Psoas muscle (tissue), 8 donors: ENCODE measurements around the gene RABEP1. TPM values are rescaled to one million over a fixed set of nuclear protein-coding genes. Genes with fewer than 3 reads are reported as not detected.

Experiments
- ATAC-seq, 4 donors: fragments of 200-7000 bp; cut with Tn5 transposase; one replicate each; pipeline ENCODE4 v1.9.1; 2020; ENCODE audit warnings: moderate library complexity in 3 of 4, mild to moderate bottlenecking in 2 of 4
- DNase-seq, 2 donors: peaks; one replicate each; pipeline ENCODE4 v3.0.0-alpha.2; 2020
- H3K27ac ChIP-seq: fragments of 200-600 bp; one replicate; pipeline ENCODE4 v1.8.0; 2022
- H3K27me3 ChIP-seq, 3 donors: fragments of 200-600 bp in 1 of 3; one replicate each; pipeline versions ENCODE4 v1.6.1 to v1.8.0; 2013 to 2022; ENCODE audit warnings: low read length in 2 of 3, mild to moderate bottlenecking in 2 of 3, moderate library complexity in 1 of 3; ENCODE audit not compliant: insufficient read depth in 3 of 3
- H3K36me3 ChIP-seq, 2 donors: fragments of 200-600 bp in 1 of 2; one replicate each; pipeline versions ENCODE4 v1.6.1 to v1.8.0; 2013 to 2022; ENCODE audit warnings: low read depth in 1 of 2, mild to moderate bottlenecking in 1 of 2, moderate library complexity in 1 of 2; ENCODE audit not compliant: insufficient read depth in 1 of 2
- H3K4me1 ChIP-seq: fragments of 200-600 bp; one replicate; pipeline ENCODE4 v1.8.0; 2022
- H3K4me3 ChIP-seq: fragments of 200-600 bp; one replicate; pipeline ENCODE4 v1.8.0; 2022; ENCODE audit warnings: mild to moderate bottlenecking
- H3K9me3 ChIP-seq: fragments of 200-600 bp; one replicate; pipeline ENCODE4 v1.8.0; 2022
- WGBS, 3 donors: extraction: QIAGEN DNeasy Blood & Tissue Kit; methylation state at CpG; one replicate each; pipeline versions ENCODE4 v1.1.6 to v1.1.7; 2013; 5-methylcytosine and 5-hydroxymethylcytosine counted together
- intact Hi-C, 2 donors: fragments of 100-400 bp; cut with DNase I; formaldehyde crosslinking; loops; one replicate each; pipeline versions ENCODE4 v1.11.0 to v1.14.2; 2022
- polyA plus RNA-seq, 3 donors: library from polyadenylated mRNA; stranded (reverse); fragments of 200-250 nt; gene quantifications; one replicate each; pipeline ENCODE4 v1.2.3, GENCODE V29; 2013
- total RNA-seq, 4 donors: library from RNA; stranded (reverse); fragmentation: NEBNext Ultra II Directional in 2 of 4; extraction: Animal tissue kit (Norgen Biotek cat#: 25700) in 2 of 4; gene quantifications; one replicate each; pipeline versions ENCODE4 v1.2.1 to v1.2.4, GENCODE V29; 2021 to 2023
- TF ChIP-seq, protein P1 (sequence below): fragments of 200-600 bp; IDR thresholded peaks from one replicate; pipeline ENCODE4 v1.8.0; 2022; ENCODE audit warnings: antibody characterized with exemption
- donor health status: healthy with polysubstance abuse.
- donor health status: DM: no; HTN: no; CAD: no; lungs with moderate emphysema.
- donor health status: Bipolar disorder and iron deficiency.
- donor health status: healthy.
- donor health status: DM: yes; HTN: yes; CAD: no.
- donor health status: DM: no; HTN: no; CAD: no.
- donor health status: DM: no; HTN: no; CAD: no.
- donor health status: DM: yes; HTN: yes; CAD: no.

The RABEP1 gene
- total and polyA plus RNA-seq, 7 donors = 33.4 to 106 (median 77.4) TPM

GRCh38 chr17:5391678-5392077 is 109.6 kb downstream of the RABEP1 start:
- ATAC-seq (peak in 3 of 4 donors; percentile 6 to 20 (median 8)), DNase-seq (no peak)
- Histone ChIP-seq H3K36me3 (peaks cover 28 to 100% of the 10 kb centered on the region in 2 donors), H3K9me3 (no peaks in the 10 kb centered on the region), H3K27ac (no peak overlapping the region), H3K4me3 (no peak overlapping the region), H3K4me1 (no peaks in the 10 kb centered on the region), H3K27me3 (no peaks in the 10 kb centered on the region)
- intact Hi-C loops = no loop called here
- 85 to 92% (median 89%) methylated on average over 5 of the region's 5 CpGs for WGBS, 3 donors
- TF ChIP-seq, protein P1, sequence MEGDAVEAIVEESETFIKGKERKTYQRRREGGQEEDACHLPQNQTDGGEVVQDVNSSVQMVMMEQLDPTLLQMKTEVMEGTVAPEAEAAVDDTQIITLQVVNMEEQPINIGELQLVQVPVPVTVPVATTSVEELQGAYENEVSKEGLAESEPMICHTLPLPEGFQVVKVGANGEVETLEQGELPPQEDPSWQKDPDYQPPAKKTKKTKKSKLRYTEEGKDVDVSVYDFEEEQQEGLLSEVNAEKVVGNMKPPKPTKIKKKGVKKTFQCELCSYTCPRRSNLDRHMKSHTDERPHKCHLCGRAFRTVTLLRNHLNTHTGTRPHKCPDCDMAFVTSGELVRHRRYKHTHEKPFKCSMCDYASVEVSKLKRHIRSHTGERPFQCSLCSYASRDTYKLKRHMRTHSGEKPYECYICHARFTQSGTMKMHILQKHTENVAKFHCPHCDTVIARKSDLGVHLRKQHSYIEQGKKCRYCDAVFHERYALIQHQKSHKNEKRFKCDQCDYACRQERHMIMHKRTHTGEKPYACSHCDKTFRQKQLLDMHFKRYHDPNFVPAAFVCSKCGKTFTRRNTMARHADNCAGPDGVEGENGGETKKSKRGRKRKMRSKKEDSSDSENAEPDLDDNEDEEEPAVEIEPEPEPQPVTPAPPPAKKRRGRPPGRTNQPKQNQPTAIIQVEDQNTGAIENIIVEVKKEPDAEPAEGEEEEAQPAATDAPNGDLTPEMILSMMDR = no peak

GRCh38 chr17:5396612-5397011 is 114.5 kb downstream of the RABEP1 start:
- Histone ChIP-seq H3K9me3 (no peaks in the 10 kb centered on the region), H3K27me3 (no peaks in the 10 kb centered on the region), H3K4me1 (no peaks in the 10 kb centered on the region), H3K4me3 (no peak overlapping the region), H3K36me3 (peaks cover 14 to 100% of the 10 kb centered on the region in 2 donors), H3K27ac (no peak overlapping the region)
- intact Hi-C loops = no loop called here
- DNase-seq (no peak), ATAC-seq (no peak)
- WGBS, 3 donors = 94 to 97% (median 95%) methylated on average over 2 of the region's 2 CpGs
- TF ChIP-seq, protein P1 = no peak

- peaks cover 7 to 100% of the 10 kb centered on the region in 2 donors for H3K36me3 ChIP-seq
- intact Hi-C loops = loop anchor here in 1 of 2 donors (10.0 kb wide), 1 partner anchor 45 kb away; no protein-coding TSS in a partner anchor
- 88 to 98% (median 91%) methylated on average over 6 of the region's 6 CpGs for WGBS, 3 donors
These were observed 117.7 kb downstream of the RABEP1 start for GRCh38 chr17:5399767-5400166.

GRCh38 chr17:5405400-5405799 is 123.3 kb downstream of the RABEP1 start:
- no peak for DNase-seq
- no peaks in the 10 kb centered on the region for H3K27me3 ChIP-seq
- WGBS, 3 donors = 84 to 92% (median 88%) methylated on average over 4 of the region's 4 CpGs
- no peak overlapping the region for H3K27ac ChIP-seq
- peaks cover 9% of the 10 kb centered on the region for H3K4me1 ChIP-seq
- TF ChIP-seq, protein P1 = no peak
- no peak for ATAC-seq
- no peaks in the 10 kb centered on the region for H3K9me3 ChIP-seq
- intact Hi-C loops = loop anchor here (1.0 to 10.0 kb wide), 3 partner anchors 21 to 51 kb away; no protein-coding TSS in a partner anchor
- peaks cover 23 to 100% of the 10 kb centered on the region in 2 donors for H3K36me3 ChIP-seq
- no peak overlapping the region for H3K4me3 ChIP-seq

More at GRCh38 chr17:5399767-5400166, 117.7 kb downstream of the RABEP1 start:
- H3K27ac ChIP-seq = no peak overlapping the region
- H3K27me3 ChIP-seq = no peaks in the 10 kb centered on the region
- H3K9me3 ChIP-seq = no peaks in the 10 kb centered on the region
- no peak overlapping the region for H3K4me3 ChIP-seq
- no peaks in the 10 kb centered on the region for H3K4me1 ChIP-seq
- ATAC-seq (no peak), DNase-seq (no peak)
- TF ChIP-seq, protein P1 = no peak

DNA sequence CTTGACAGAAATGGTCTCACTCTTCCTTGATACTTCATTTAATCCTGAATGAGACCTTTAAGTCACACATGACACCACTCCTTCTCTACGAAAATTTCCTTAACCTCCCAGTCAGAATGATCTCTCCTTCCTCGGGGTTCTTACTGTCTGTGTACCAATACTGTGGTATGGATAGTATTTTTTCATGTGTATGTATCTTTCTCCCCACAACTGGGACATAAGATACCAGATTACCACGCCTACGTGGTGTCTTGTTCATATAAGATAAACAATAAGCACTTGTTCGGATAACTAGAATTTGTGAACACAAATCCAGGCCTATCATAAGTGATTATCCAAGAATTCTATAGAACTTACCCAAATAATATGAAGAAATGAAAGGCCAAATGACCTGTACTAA is 126.1 kb downstream of the RABEP1 start:
- Histone ChIP-seq H3K9me3 (no peaks in the 10 kb centered on the region), H3K36me3 (peaks cover 27 to 99% of the 10 kb centered on the region in 2 donors), H3K4me3 (no peak overlapping the region), H3K4me1 (peaks cover 22% of the 10 kb centered on the region), H3K27ac (no peak overlapping the region), H3K27me3 (no peaks in the 10 kb centered on the region)
- 87 to 94% (median 87%) methylated on average over 5 of the region's 5 CpGs for WGBS, 3 donors
- no peak for ATAC-seq
- no peak for DNase-seq
- TF ChIP-seq, protein P1 = no peak
- intact Hi-C loops = loop anchor here in 1 of 2 donors (5.0 to 10.0 kb wide), 2 partner anchors 36 to 53 kb away; no protein-coding TSS in a partner anchor
